K562 (cell line): ENCODE data around the gene VPS37B. TPM values are rescaled to one million over a fixed set of nuclear protein-coding genes. Genes with fewer than 3 reads are reported as not detected.

Source experiments
- ATAC-seq: fragments of 200-7000 bp; cut with Tn5 transposase; 3 replicates; pipeline ENCODE4 v1.9.1; 2020; ENCODE audit warnings: moderate library complexity
- BruUV-seq: library from RNA; stranded (reverse); fragments of 400-500 nt; replicated peaks from 2 replicates; lab custom pipeline; 2021; lab: Mats Ljungman, UMichigan
- CTCF ChIA-PET: fragments of 300-600 bp; formaldehyde crosslinking; extraction: SDS; loops from one replicate; lab custom pipeline; 2021; ENCODE audit warnings: low intra/inter-chr PET ratio; lab: Yijun Ruan, JAX
- POLR2A ChIA-PET: fragments of 300-600, 350-650 bp; sonication (Branson Sonifier 250); formaldehyde crosslinking; extraction: SDS; loops from one replicate; lab custom pipeline; 2021; ENCODE audit warnings: antibody characterized with exemption, inconsistent platforms; lab: Yijun Ruan, JAX
- DNase-seq, 4 experiments: peaks; one replicate each; pipeline versions ENCODE4 v3.0.0 to v3.0.0-alpha.2; 2011 to 2018; ENCODE audit warnings: low spot score in 3 of 4, mixed read lengths in 3 of 4; ENCODE audit errors: extremely low read depth in 1 of 4
- FAIRE-seq: peaks from 2 replicates; lab custom pipeline; 2011; peaks lifted over from hg19 to GRCh38; lab: Jason Lieb, UNC
- H2AFZ ChIP-seq: 2 replicates; pipeline ENCODE4 v1.6.0; 2011; ENCODE audit warnings: low read depth, low read length, control low read depth, inconsistent platforms
- H3K27ac ChIP-seq: fragments of 200-600 bp; 3 replicates; pipeline ENCODE4 v1.8.0; 2011; ENCODE audit warnings: low read depth, mild to moderate bottlenecking, control low read depth, inconsistent platforms, low read length, moderate library complexity, mixed read lengths; ENCODE audit errors: extremely low read depth
- H3K27me3 ChIP-seq, 2 experiments: fragments of 300-600 bp in 1 of 2; 2 replicates in 1 of 2; 3 replicates in 1 of 2; pipeline versions ENCODE4 v1.6.0 to v1.8.0; 2011; ENCODE audit warnings: inconsistent platforms in 2 of 2, low read length in 2 of 2, mild to moderate bottlenecking in 1 of 2, mixed read lengths in 1 of 2, moderate library complexity in 1 of 2; ENCODE audit not compliant: control insufficient read depth in 2 of 2, insufficient read depth in 2 of 2
- H3K36me3 ChIP-seq: fragments of 300-600 bp; 3 replicates; pipeline ENCODE4 v1.8.0; 2011; ENCODE audit warnings: mild to moderate bottlenecking, low read length, inconsistent platforms; ENCODE audit not compliant: control insufficient read depth, insufficient read depth
- H3K4me1 ChIP-seq, 2 experiments: fragments of 200-600 bp in 1 of 2; replicated peaks in 1 of 2; 2 replicates in 1 of 2; 3 replicates in 1 of 2; pipeline versions ENCODE4 v1.5.1 to v1.8.0; 2011; ENCODE audit warnings: inconsistent platforms in 2 of 2, low read length in 2 of 2, mild to moderate bottlenecking in 1 of 2, mixed read lengths in 1 of 2, moderate library complexity in 1 of 2; ENCODE audit not compliant: control insufficient read depth in 2 of 2, insufficient read depth in 2 of 2
- H3K4me2 ChIP-seq: 2 replicates; pipeline ENCODE4 v1.6.1; 2011; ENCODE audit warnings: low read length, control low read depth, inconsistent platforms, mixed read lengths; ENCODE audit not compliant: insufficient read depth
- H3K4me3 ChIP-seq: fragments of 200-600 bp; sonication (generic), shearing (Covaris generic); 2 replicates; pipeline ENCODE4 v1.5.1; 2016; ENCODE audit warnings: control low read depth, inconsistent platforms
- H3K79me2 ChIP-seq: fragments of 200-600 bp; 3 replicates; pipeline ENCODE4 v1.8.0; 2011; ENCODE audit warnings: low read length, inconsistent platforms; ENCODE audit not compliant: control insufficient read depth, insufficient read depth
- H3K9ac ChIP-seq, 2 experiments: 2 replicates each; pipeline versions ENCODE4 v1.6.0 to v1.6.1; 2011; ENCODE audit warnings: low read depth in 2 of 2, low read length in 2 of 2, control low read depth in 1 of 2, inconsistent platforms in 1 of 2, mild to moderate bottlenecking in 1 of 2, mixed read lengths in 1 of 2; ENCODE audit not compliant: insufficient read depth in 1 of 2
- H3K9me1 ChIP-seq: one replicate; pipeline ENCODE4 v1.6.0; 2011; ENCODE audit warnings: inconsistent platforms, mild to moderate bottlenecking, low read length, moderate library complexity; ENCODE audit not compliant: control insufficient read depth, insufficient read depth
- H3K9me3 ChIP-seq: replicated peaks from 2 replicates; pipeline ENCODE4 v1.5.1; 2011; ENCODE audit warnings: low read depth, low read length, inconsistent platforms; ENCODE audit not compliant: control insufficient read depth, insufficient read depth
- H4K20me1 ChIP-seq: replicated peaks from 2 replicates; pipeline ENCODE4 v1.6.1; 2011; ENCODE audit warnings: low read length, inconsistent platforms, mixed read lengths; ENCODE audit not compliant: control insufficient read depth, insufficient read depth
- ELF2 ChIP-seq: fragments of 250-450 bp; sonication (Bioruptor Pico); IDR thresholded peaks from 2 replicates; pipeline ENCODE4 v1.5.0; 2021; ENCODE audit warnings: mild to moderate bottlenecking
- GTF2E2 ChIP-seq: fragments of 200-800 bp; sonication (Bioruptor generic); IDR thresholded peaks from 2 replicates; pipeline ENCODE4 v1.6.1; 2016; ENCODE audit warnings: missing genetic modification characterization, missing compliant biosample characterization
- HNRNPH1 ChIP-seq: fragments of 200-400 bp; formaldehyde crosslinking; optimal IDR thresholded peaks from 2 replicates; pipeline ENCODE3; 2017; ENCODE audit warnings: low read depth, mild to moderate bottlenecking, low read length, moderate library complexity
- ZNF121 ChIP-seq: sonication (generic); formaldehyde crosslinking; conservative IDR thresholded peaks from 2 replicates; pipeline ENCODE4 v1.8.0; 2022; ENCODE audit warnings: missing genetic modification reagents
- WGBS: fragments of 100-300 bp; shearing (Covaris generic); methylation state at CpG from one replicate; pipeline ENCODE4 v1.1.6; 2016; ENCODE audit warnings: low coverage, mixed read lengths; ENCODE audit not compliant: insufficient coverage; ENCODE audit errors: missing lambda C conversion rate; 5-methylcytosine and 5-hydroxymethylcytosine counted together
- in situ Hi-C: fragments of 300-500 bp; cut with MboI; formaldehyde crosslinking; loops from 4 replicates; pipeline ENCODE4 v1.15.0; 2018; ENCODE audit warnings: inconsistent platforms, mixed read lengths
- intact Hi-C: fragments of 100-400 bp; cut with micrococcal nuclease; formaldehyde crosslinking; loops from 2 replicates; pipeline ENCODE4 v1.14.2; 2022
- polyA plus RNA-seq, 8 experiments: library from polyadenylated mRNA; depleted of rRNA in 4 of 8; stranded (reverse) in 5 of 8; unstranded in 3 of 8; fragments of >200 nt; fragmentation: Nextera tagmentation in 2 of 8; fragmentation: Illumina TruSeq in 1 of 8; extraction: Ambion mirVana in 2 of 8; extraction: Trizol in 1 of 8; gene quantifications; 2 replicates each; pipeline versions ENCODE4 v1.2.1 to v1.2.3, GENCODE V29; 2011 to 2014; ENCODE audit warnings: inconsistent platforms in 1 of 8, missing spikeins in 1 of 8
- total RNA-seq, 7 experiments: library from RNA; depleted of rRNA in 6 of 7; stranded (reverse); fragments of >200 nt in 6 of 7; fragmentation: Illumina TruSeq in 2 of 7; extraction: Trizol in 2 of 7; gene quantifications; 2 replicates each; pipeline versions ENCODE4 v1.2.1 to v1.2.3, GENCODE V29; 2011 to 2021; ENCODE audit warnings: low replicate concordance in 1 of 7
- TF ChIP-seq, protein P1 (sequence below): fragments of 450-650 bp; formaldehyde crosslinking; IDR thresholded peaks from 2 replicates; pipeline ENCODE4 v1.4.0; 2020; ENCODE audit warnings: mild to moderate bottlenecking, moderate library complexity

Gene VPS37B
- total and polyA plus RNA-seq, 9 of the 15 experiments (the other 6 are each of a cell fraction or from before 2014, with no cell fraction given), result 0.28 to 37.4 (median 17.9) TPM

DNA sequence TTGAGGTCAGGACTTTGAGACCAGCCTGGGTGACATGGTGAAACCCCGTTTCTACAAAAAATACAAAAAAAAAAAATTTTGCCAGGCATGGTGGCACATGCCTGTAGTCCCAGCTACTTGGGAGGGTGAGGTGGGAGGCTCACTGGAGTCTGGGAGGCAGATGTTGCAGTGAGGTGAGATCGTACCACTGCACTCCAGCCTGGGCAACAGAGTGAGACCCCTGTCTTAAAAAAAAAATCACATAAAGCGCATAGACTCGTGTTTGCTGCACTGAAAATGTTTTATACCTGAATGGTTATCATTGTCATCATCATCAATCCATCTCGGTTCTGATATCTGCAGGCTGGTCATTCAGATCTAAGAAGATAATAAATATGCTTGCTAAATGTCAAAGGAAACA lies 24.8 kb upstream of the VPS37B start:
- in situ Hi-C loops, result no loop called here
- no peak overlapping the region for H3K4me3 ChIP-seq
- no peaks in the 10 kb centered on the region for H3K79me2 ChIP-seq
- no peak overlapping the region for H2AFZ ChIP-seq
- ChIA-PET POLR2A (interaction anchor here (1.1 kb wide), 1 partner anchor 313 kb away, joined by 3 read pairs; the partner anchor contains the start of gene MTRFR), CTCF (no interaction called here)
- no TSS peak for BruUV-seq
- FAIRE-seq (no peak), DNase-seq (no peak), ATAC-seq (no peak)
- no peaks in the 10 kb centered on the region for H3K9me3 ChIP-seq
- TF ChIP-seq ZNF121, result peak; percentile 68
- TF ChIP-seq HNRNPH1, result no peak
- 44% methylated on average over 5 of the region's 5 CpGs for WGBS
- H3K27me3 ChIP-seq, result no peaks in the 10 kb centered on the region
- H3K4me2 ChIP-seq, result no peak overlapping the region
- no peak overlapping the region for H3K27ac ChIP-seq
- H4K20me1 ChIP-seq, result no peaks in the 10 kb centered on the region
- no peak overlapping the region for H3K9ac ChIP-seq
- H3K9me1 ChIP-seq, result no peaks in the 10 kb centered on the region
- intact Hi-C loops, result no loop called here
- H3K36me3 ChIP-seq, result no peaks in the 10 kb centered on the region
- peaks cover 0 to 18% of the 10 kb centered on the region in 2 experiments; a peak in 3 of 5 replicates for H3K4me1 ChIP-seq

DNA sequence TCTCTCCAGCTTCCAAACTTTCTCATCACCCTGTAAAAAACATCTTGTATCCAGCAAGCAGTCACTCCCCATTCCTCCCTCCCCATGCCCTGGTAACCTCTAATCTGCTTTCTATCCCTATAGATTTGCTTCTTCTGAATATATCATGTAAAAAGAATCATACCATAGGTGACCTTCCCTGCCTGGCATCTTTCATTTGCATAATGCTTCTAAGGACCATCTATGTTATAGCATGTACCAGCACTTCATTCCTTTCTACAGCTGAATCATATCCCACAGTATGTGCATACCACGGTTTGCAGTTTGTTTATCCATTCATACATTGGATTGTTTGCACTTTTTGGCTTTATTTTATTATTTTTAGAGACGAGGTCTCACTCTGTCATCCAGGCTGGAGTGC lies 22.9 kb upstream of the VPS37B start:
- FAIRE-seq, result no peak
- H3K79me2 ChIP-seq, result no peaks in the 10 kb centered on the region
- WGBS, result 4% methylated on average over 2 of the region's 2 CpGs
- TF ChIP-seq, protein P1, sequence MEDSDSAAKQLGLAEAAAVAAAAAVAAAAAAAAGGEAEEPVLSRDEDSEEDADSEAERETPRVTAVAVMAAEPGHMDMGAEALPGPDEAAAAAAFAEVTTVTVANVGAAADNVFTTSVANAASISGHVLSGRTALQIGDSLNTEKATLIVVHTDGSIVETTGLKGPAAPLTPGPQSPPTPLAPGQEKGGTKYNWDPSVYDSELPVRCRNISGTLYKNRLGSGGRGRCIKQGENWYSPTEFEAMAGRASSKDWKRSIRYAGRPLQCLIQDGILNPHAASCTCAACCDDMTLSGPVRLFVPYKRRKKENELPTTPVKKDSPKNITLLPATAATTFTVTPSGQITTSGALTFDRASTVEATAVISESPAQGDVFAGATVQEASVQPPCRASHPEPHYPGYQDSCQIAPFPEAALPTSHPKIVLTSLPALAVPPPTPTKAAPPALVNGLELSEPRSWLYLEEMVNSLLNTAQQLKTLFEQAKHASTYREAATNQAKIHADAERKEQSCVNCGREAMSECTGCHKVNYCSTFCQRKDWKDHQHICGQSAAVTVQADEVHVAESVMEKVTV (CRISPR knock-in tag), result no peak
- no peak for TF ChIP-seq GTF2E2
- no peak for TF ChIP-seq ELF2 (CRISPR knock-in tag)
- TF ChIP-seq, all 486 proteins: peak for 0
- Histone ChIP-seq H3K4me1 (peaks cover 0 to 14% of the 10 kb centered on the region in 2 experiments; a peak in 3 of 5 replicates), H3K27me3 (no peaks in the 10 kb centered on the region), H3K9me1 (no peaks in the 10 kb centered on the region), H3K4me3 (no peak overlapping the region), H3K9me3 (no peaks in the 10 kb centered on the region), H4K20me1 (no peaks in the 10 kb centered on the region), H2AFZ (no peak overlapping the region), H3K9ac (no peak overlapping the region), H3K27ac (no peak overlapping the region), H3K4me2 (no peak overlapping the region), H3K36me3 (no peaks in the 10 kb centered on the region)
- DNase-seq (no peak), ATAC-seq (no peak)
- in situ Hi-C loops, result no loop called here
- BruUV-seq, result no TSS peak
- ChIA-PET CTCF (no interaction called here), POLR2A (interaction anchor here (0.8 kb wide), 1 partner anchor 24 kb away, joined by 3 read pairs; no protein-coding TSS in a partner anchor)
- intact Hi-C loops, result no loop called here
